ENCODE results near the gene NEGR1. TPM values are rescaled to one million over a fixed set of nuclear protein-coding genes. Genes with fewer than 3 reads are reported as not detected.

The NEGR1 gene
- total and polyA plus RNA-seq, 2 experiments from 2014 or later = 1.0 to 2.8 TPM

GRCh38 chr1:71562298-71562697 lies 720.0 kb downstream of the NEGR1 start:
- no peaks in the 10 kb centered on the region for H3K9me2 ChIP-seq (replicated peaks; ENCODE audit: insufficient read depth)
- 0% methylated on average over 1 of the region's 1 CpG for WGBS (ENCODE audit: low lambda C conversion rate, missing lambda C conversion rate)
- no peak for DNase-seq (ENCODE audit: low spot score)
- TF ChIP-seq EZH2phosphoT487 (IDR thresholded peaks at IDR 0.05; ENCODE audit: low read depth, severe bottlenecking, unreplicated experiment) (no peak), EZH2 (IDR thresholded peaks at IDR 0.05; ENCODE audit: borderline replicate concordance) (no peak), CTCF (IDR thresholded peaks at IDR 0.05; ENCODE audit: poor library complexity) (no peak)
- no peak overlapping the region for H3K27ac ChIP-seq
- no peak overlapping the region for H2AFZ ChIP-seq
- H4K20me1 ChIP-seq (ENCODE audit: insufficient read depth, poor library complexity, severe bottlenecking) = no peaks in the 10 kb centered on the region
- no peak overlapping the region for H3K4me3 ChIP-seq
- H3K36me3 ChIP-seq (replicated peaks; ENCODE audit: insufficient read depth, low read depth) = no peaks in the 10 kb centered on the region
- no peak overlapping the region for H3K4me2 ChIP-seq
- H3K79me2 ChIP-seq = no peaks in the 10 kb centered on the region
- H3K4me1 ChIP-seq (ENCODE audit: insufficient read depth) = no peaks in the 10 kb centered on the region
- no peaks in the 10 kb centered on the region for H3K27me3 ChIP-seq
- H3K9me3 ChIP-seq (ENCODE audit: low read depth) = no peaks in the 10 kb centered on the region

- H2AFZ ChIP-seq = no peak overlapping the region
- H3K4me3 ChIP-seq = no peak overlapping the region
- H3K4me2 ChIP-seq = no peak overlapping the region
- no peak overlapping the region for H3K27ac ChIP-seq
- 68% methylated on average over 2 of the region's 2 CpGs for WGBS (ENCODE audit: low lambda C conversion rate, missing lambda C conversion rate)
- no peaks in the 10 kb centered on the region for H3K9me2 ChIP-seq (replicated peaks; ENCODE audit: insufficient read depth)
- H3K79me2 ChIP-seq = no peaks in the 10 kb centered on the region
- H3K36me3 ChIP-seq (replicated peaks; ENCODE audit: insufficient read depth, low read depth) = no peaks in the 10 kb centered on the region
- DNase-seq (ENCODE audit: low spot score) = no peak
- H3K4me1 ChIP-seq (ENCODE audit: insufficient read depth) = no peaks in the 10 kb centered on the region
- no peaks in the 10 kb centered on the region for H4K20me1 ChIP-seq (ENCODE audit: insufficient read depth, poor library complexity, severe bottlenecking)
- TF ChIP-seq EZH2phosphoT487 (IDR thresholded peaks at IDR 0.05; ENCODE audit: low read depth, severe bottlenecking, unreplicated experiment) (no peak), CTCF (IDR thresholded peaks at IDR 0.05; ENCODE audit: poor library complexity) (no peak), EZH2 (IDR thresholded peaks at IDR 0.05; ENCODE audit: borderline replicate concordance) (no peak)
- H3K9me3 ChIP-seq (ENCODE audit: low read depth) = no peaks in the 10 kb centered on the region
- no peaks in the 10 kb centered on the region for H3K27me3 ChIP-seq
Observed at GRCh38 chr1:71561729-71562128, 720.6 kb downstream of the NEGR1 start.

DNA sequence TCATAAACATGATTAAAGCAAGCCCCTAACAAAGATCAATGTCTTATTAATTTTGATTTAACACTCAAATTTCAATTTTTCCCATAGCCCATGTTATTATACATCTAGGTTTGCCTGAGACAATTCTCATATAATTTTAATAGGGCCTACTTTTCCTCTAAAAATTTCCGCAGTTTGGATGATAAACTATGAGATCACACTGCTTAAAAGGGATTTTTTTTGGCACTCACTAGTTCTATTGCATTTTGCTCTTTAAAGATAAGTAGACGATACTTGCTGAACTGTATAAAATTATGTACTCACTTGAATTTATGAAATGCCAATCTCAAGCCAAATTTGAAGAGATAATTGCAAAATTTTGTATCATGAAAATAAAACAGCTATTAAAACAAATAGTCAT lies 721.1 kb downstream of the NEGR1 start:
- Histone ChIP-seq H3K4me1 (ENCODE audit: insufficient read depth) (no peaks in the 10 kb centered on the region), H3K9me3 (ENCODE audit: low read depth) (no peaks in the 10 kb centered on the region), H2AFZ (no peak overlapping the region), H3K4me3 (no peak overlapping the region), H3K79me2 (no peaks in the 10 kb centered on the region), H4K20me1 (ENCODE audit: insufficient read depth, poor library complexity, severe bottlenecking) (no peaks in the 10 kb centered on the region), H3K27me3 (no peaks in the 10 kb centered on the region), H3K36me3 (replicated peaks; ENCODE audit: insufficient read depth, low read depth) (no peaks in the 10 kb centered on the region), H3K4me2 (no peak overlapping the region), H3K9me2 (replicated peaks; ENCODE audit: insufficient read depth) (no peaks in the 10 kb centered on the region), H3K27ac (no peak overlapping the region)
- WGBS (ENCODE audit: low lambda C conversion rate, missing lambda C conversion rate) = 74% methylated on average over 2 of the region's 2 CpGs
- TF ChIP-seq CTCF (IDR thresholded peaks at IDR 0.05; ENCODE audit: poor library complexity) (no peak), EZH2phosphoT487 (IDR thresholded peaks at IDR 0.05; ENCODE audit: low read depth, severe bottlenecking, unreplicated experiment) (no peak)
- no peak for DNase-seq (ENCODE audit: low spot score)

DNA sequence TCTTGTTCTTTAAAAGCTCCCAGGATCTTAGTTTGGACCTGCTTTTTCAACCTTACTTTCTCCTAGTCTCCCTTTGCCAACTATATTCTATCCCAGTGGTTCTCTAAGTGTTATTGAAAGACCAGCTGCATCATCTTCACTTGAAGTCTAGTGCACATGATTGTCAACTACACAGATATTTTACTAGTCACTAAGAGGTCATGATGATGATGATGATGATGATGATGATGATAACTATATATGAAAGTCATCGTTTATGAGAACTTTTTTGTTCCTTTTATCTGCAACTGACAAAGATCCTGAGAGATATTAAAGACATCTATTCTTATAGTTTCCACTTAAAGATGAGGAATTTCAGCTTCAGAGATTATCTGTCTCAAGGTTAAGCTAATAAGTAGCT lies 722.5 kb downstream of the NEGR1 start:
- Histone ChIP-seq H3K36me3 (replicated peaks; ENCODE audit: insufficient read depth, low read depth) (no peaks in the 10 kb centered on the region), H3K9me2 (replicated peaks; ENCODE audit: insufficient read depth) (no peaks in the 10 kb centered on the region), H3K4me1 (ENCODE audit: insufficient read depth) (no peaks in the 10 kb centered on the region), H3K27me3 (no peaks in the 10 kb centered on the region), H3K79me2 (no peaks in the 10 kb centered on the region), H4K20me1 (ENCODE audit: insufficient read depth, poor library complexity, severe bottlenecking) (no peaks in the 10 kb centered on the region), H3K27ac (no peak overlapping the region), H3K9me3 (ENCODE audit: low read depth) (no peaks in the 10 kb centered on the region), H2AFZ (no peak overlapping the region), H3K4me3 (no peak overlapping the region), H3K4me2 (no peak overlapping the region)
- 82% methylated on average over 1 of the region's 1 CpG for WGBS (ENCODE audit: low lambda C conversion rate, missing lambda C conversion rate)
- TF ChIP-seq EZH2 (IDR thresholded peaks at IDR 0.05; ENCODE audit: borderline replicate concordance) (no peak), EZH2phosphoT487 (IDR thresholded peaks at IDR 0.05; ENCODE audit: low read depth, severe bottlenecking, unreplicated experiment) (no peak), CTCF (IDR thresholded peaks at IDR 0.05; ENCODE audit: poor library complexity) (no peak)
- DNase-seq (ENCODE audit: low spot score) = no peak

Data from hepatocyte (in vitro differentiated cells).